ENCODE data around the gene SNCB.

The SNCB gene

DNA sequence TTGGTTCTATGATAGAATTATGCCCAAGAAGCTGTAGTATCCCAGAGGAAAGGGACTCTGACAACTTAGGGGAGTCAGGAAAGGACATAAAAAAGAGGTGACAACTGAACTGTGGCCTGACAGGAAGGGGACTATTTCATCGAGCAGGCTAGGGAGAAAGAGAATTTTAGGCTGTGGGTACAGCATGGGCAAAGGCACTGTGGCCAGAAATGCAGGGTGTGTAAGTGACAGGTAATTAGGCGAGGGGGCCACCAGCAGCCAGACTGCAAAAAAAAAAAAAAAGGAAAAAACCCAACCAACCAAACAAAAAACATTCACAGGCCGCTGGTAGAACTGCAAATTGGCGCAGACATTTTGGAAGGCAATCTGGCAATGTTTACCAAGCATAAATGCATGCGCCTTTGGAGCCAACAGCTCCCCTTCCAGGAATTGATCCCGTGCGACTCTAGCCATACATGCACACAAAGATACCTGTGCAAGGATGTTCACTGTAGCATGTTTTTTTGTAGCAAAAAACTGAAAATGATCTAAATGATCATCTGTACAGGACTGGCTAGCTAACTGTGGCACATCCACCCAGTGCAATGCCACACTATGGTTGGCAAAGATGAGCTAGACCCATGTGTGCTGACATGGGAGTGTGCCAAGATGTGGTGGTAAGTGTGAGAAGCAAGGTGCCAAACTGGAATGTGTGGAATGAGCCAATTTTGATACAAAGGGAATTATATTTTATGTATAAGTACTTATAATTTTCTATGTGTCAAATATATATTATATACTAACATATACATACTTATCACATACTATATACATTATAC, 1.3 kb upstream of the SNCB start:
- no peak for TF ChIP-seq SIN3A (IDR thresholded peaks at IDR 0.05; ENCODE audit: borderline replicate concordance, insufficient read depth, low read length)
- TF ChIP-seq POLR2AphosphoS5 (IDR thresholded peaks at IDR 0.05; ENCODE audit: low read depth, low read length): no peak
- TF ChIP-seq, protein P1, sequence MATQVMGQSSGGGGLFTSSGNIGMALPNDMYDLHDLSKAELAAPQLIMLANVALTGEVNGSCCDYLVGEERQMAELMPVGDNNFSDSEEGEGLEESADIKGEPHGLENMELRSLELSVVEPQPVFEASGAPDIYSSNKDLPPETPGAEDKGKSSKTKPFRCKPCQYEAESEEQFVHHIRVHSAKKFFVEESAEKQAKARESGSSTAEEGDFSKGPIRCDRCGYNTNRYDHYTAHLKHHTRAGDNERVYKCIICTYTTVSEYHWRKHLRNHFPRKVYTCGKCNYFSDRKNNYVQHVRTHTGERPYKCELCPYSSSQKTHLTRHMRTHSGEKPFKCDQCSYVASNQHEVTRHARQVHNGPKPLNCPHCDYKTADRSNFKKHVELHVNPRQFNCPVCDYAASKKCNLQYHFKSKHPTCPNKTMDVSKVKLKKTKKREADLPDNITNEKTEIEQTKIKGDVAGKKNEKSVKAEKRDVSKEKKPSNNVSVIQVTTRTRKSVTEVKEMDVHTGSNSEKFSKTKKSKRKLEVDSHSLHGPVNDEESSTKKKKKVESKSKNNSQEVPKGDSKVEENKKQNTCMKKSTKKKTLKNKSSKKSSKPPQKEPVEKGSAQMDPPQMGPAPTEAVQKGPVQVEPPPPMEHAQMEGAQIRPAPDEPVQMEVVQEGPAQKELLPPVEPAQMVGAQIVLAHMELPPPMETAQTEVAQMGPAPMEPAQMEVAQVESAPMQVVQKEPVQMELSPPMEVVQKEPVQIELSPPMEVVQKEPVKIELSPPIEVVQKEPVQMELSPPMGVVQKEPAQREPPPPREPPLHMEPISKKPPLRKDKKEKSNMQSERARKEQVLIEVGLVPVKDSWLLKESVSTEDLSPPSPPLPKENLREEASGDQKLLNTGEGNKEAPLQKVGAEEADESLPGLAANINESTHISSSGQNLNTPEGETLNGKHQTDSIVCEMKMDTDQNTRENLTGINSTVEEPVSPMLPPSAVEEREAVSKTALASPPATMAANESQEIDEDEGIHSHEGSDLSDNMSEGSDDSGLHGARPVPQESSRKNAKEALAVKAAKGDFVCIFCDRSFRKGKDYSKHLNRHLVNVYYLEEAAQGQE (IDR thresholded peaks at IDR 0.05; ENCODE audit: insufficient read depth in 1 of 2, low read depth in 2 of 2, low read length in 2 of 2): no peak
- no peak for TF ChIP-seq FOXP2 (optimal IDR thresholded peaks at IDR 0.05; ENCODE audit: borderline replicate concordance, extremely low read depth, extremely low read length, insufficient read depth)
- no peak for TF ChIP-seq TAF1 (IDR thresholded peaks at IDR 0.05; ENCODE audit: borderline replicate concordance, insufficient read depth, low read length)

DNA sequence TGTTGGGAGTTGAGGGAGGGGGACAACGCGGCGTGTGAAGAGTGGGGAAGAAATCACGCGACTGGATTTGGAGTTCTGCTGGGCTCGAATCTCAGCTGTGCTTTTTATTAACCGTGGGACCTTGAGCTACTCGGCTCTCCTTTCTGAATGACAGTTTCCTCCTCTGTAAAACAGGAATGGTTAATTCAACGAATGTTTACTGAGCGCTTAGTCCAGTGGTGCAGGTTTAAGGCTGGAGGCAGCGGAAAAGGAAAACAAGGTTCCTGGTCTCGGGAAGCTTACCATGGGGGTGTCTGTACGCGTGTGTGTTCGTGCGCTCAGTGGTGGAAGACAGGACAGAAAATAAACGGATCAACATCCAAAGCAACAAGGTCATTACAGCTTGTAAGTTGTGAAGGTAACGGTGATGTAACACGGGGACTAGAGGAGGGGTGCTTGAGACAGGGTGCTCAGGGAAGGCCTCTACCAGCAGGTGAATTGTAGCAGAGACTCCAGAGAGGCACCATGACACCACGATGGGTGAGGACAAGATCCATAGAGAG, 418 bp upstream of the SNCB start:
- no peak for TF ChIP-seq SIN3A (IDR thresholded peaks at IDR 0.05; ENCODE audit: borderline replicate concordance, insufficient read depth, low read length)
- no peak for TF ChIP-seq TAF1 (IDR thresholded peaks at IDR 0.05; ENCODE audit: borderline replicate concordance, insufficient read depth, low read length)
- TF ChIP-seq FOXP2 (optimal IDR thresholded peaks at IDR 0.05; ENCODE audit: borderline replicate concordance, extremely low read depth, extremely low read length, insufficient read depth): no peak
- TF ChIP-seq, protein P1 (IDR thresholded peaks at IDR 0.05; ENCODE audit: insufficient read depth in 1 of 2, low read depth in 2 of 2, low read length in 2 of 2): no peak
- TF ChIP-seq POLR2AphosphoS5 (IDR thresholded peaks at IDR 0.05; ENCODE audit: low read depth, low read length): no peak

DNA sequence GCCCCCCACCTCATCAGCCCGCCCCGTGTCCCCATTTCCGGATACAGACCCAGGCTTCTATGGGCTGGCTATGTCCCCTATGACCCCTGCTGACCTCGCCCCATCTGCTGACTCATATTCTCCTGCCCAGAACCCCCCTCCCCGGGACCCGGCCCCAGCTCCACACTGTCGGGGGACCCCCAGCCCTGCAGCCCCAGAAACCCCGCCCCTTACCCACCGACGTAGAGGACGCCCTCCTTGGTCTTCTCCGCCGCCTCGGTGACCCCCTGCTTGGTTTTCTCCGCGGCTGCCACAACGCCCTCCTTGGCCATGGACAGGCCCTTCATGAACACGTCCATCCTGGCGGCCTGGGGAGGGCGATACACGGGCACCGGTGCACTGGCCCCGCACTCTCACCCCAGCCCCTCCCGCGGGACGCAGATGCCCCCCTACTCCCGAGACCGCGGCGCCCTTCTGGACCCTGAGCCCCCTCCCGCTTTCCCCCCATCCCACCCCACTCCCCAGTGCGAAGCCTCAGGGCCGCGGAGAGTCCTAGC, 949 bp downstream of the SNCB start:
- TF ChIP-seq TAF1 (IDR thresholded peaks at IDR 0.05; ENCODE audit: borderline replicate concordance, insufficient read depth, low read length): no peak

DNA sequence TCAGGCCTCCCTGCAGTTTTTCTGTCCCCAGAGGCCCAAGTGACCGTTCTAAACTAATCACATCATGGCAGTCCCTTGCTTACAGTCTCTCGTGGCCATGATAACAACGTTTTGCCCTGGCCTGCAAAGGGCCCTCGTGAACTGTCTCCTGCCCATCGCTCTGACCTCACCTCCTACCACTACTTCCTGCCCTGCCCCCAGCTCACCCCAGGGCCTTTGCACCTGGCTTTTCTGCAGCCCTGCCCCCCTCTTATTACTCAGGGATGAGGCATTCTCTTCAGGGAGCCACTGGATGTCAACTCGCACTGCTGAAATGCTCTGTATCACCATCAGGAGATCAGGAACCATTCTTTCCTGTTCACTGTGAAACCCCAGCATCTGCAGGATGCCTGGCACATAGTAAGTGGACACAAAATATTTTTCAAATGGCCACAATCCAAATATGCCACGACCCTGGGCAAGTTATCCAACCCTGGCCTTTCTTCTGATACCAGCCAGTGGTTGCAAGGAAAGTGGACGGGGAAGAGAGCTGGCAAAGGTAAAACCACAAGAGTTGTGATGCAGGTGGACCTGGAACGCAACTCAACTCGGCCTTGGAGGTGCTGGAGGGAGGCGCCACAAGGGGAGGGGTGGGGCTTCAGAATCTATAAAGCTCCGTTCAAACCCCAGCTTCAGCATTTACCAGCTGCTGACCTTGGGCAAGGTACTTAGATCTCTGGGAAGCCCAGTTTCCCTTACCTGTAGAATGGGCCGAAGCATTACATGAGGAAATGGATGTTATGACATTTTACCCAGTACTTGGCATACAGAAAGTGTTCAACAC, 1.7 kb downstream of the SNCB start:
- TF ChIP-seq POLR2AphosphoS5 (IDR thresholded peaks at IDR 0.05; ENCODE audit: low read depth, low read length): no peak
- TF ChIP-seq, protein P1 (IDR thresholded peaks at IDR 0.05; ENCODE audit: insufficient read depth in 1 of 2, low read depth in 2 of 2, low read length in 2 of 2): no peak
- TF ChIP-seq TAF1 (IDR thresholded peaks at IDR 0.05; ENCODE audit: borderline replicate concordance, insufficient read depth, low read length): no peak
- no peak for TF ChIP-seq FOXP2 (optimal IDR thresholded peaks at IDR 0.05; ENCODE audit: borderline replicate concordance, extremely low read depth, extremely low read length, insufficient read depth)
- TF ChIP-seq SIN3A (IDR thresholded peaks at IDR 0.05; ENCODE audit: borderline replicate concordance, insufficient read depth, low read length): no peak

DNA sequence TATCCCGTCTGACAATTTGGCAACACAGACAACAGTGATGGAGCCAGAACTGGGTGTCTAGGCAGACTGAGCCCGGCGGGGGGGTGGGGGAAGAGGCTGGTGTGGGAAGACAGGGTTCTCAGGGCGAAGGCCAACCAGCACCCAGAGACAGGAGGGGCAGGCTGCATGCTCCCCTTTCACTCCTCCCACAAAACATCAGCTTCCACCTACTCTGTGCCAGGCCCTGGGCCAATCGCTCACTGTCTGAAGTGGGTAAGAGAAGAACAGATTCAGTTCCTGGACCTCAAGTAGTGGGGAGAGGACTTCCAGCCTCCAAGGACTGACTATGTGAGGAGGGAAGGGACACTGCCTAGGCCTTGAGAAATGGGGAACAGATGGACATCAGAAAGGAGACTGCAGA, 2.8 kb downstream of the SNCB start:
- TF ChIP-seq TAF1 (IDR thresholded peaks at IDR 0.05; ENCODE audit: borderline replicate concordance, insufficient read depth, low read length) (no peak), FOXP2 (optimal IDR thresholded peaks at IDR 0.05; ENCODE audit: borderline replicate concordance, extremely low read depth, extremely low read length, insufficient read depth) (no peak)

Data from PFSK-1 (cell line).